Activated T-cell treated with anti-CD3 and anti-CD28 coated beads, Interleukin-2, amount 50 U/mL, for 72 hours (primary cell): Measurements from ENCODE around the gene SEPTIN12. TPM values are rescaled to one million over a fixed set of nuclear protein-coding genes. Genes with fewer than 3 reads are reported as not detected.

Source experiments
- ATAC-seq, 2 donors: fragments of 150-1000 bp; cut with Tn5 transposase; replicated peaks in 1 of 2; 2 replicates each; pipeline ENCODE4 v1.10.0; 2021; ENCODE audit warnings: moderate library complexity in 2 of 2, mild to moderate bottlenecking in 1 of 2
- DNase-seq, 2 donors: peaks; one replicate each; pipeline ENCODE4 v3.0.0; 2021 to 2022; ENCODE audit warnings: mixed read lengths in 1 of 2
- H3K27ac Mint-ChIP-seq: one replicate; pipeline ENCODE4 v1.8.0; 2022; ENCODE audit warnings: mild to moderate bottlenecking, moderate library complexity, mixed read lengths
- H3K27me3 Mint-ChIP-seq: one replicate; pipeline ENCODE4 v1.8.0; 2022; ENCODE audit warnings: low read depth, mixed read lengths
- H3K36me3 Mint-ChIP-seq, 2 donors: one replicate each; pipeline ENCODE4 v1.8.0; 2022; ENCODE audit warnings: mixed read lengths in 2 of 2, mild to moderate bottlenecking in 1 of 2; ENCODE audit not compliant: insufficient read depth in 2 of 2
- H3K4me1 Mint-ChIP-seq: one replicate; pipeline ENCODE4 v1.8.0; 2022; ENCODE audit warnings: low read depth, mixed read lengths
- H3K4me3 Mint-ChIP-seq, 2 donors: one replicate each; pipeline ENCODE4 v1.8.0; 2022; ENCODE audit warnings: mild to moderate bottlenecking in 2 of 2, mixed read lengths in 2 of 2, moderate library complexity in 2 of 2
- H3K9me3 Mint-ChIP-seq, 2 donors: one replicate each; pipeline ENCODE4 v1.8.0; 2022; ENCODE audit warnings: mixed read lengths in 2 of 2
- total RNA-seq, 2 donors: library from RNA; stranded (reverse); gene quantifications; one replicate each; pipeline ENCODE4 v1.2.3, GENCODE V29; 2022

Gene SEPTIN12
- total RNA-seq, 2 donors from 2014 or later: not detected

DNA sequence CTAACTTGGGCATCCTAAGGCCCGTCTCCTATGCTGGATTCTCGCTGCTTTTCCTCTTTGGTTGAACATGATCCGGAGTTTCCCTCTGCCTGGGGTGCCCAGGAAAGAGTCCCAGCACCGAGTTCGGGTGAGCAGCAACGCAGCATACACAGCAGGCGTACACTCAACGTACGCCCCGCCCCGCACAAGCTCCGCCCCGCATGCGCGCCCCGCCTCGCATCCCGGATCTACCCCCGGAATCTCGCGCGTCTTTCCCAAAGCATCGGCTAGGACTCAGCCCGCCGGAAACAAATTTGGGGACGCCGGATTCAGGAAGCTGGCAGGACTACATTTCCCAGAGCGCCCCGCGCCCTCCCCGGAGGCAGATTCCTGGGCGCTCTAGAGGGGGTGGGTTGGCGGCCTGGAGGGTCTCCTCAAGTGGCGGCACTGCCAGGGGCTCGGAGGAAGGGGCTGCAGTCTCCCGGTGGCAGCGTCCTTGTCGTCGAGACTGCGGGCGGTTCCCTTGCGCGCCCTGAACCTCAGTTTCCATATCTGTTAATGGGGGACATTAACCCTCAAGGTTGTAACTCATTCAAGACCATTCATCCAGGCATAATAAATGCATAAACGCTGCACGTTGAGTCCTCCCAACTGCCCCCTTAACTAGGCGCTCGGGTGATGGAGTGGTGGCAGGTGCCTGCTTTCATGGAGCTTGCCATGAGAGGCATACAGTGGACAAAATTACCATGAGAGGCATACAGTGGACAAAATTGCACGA is 19.4 kb downstream of the SEPTIN12 start:
- Mint-ChIP-seq H3K27ac (peak overlapping the region; percentile 93), H3K4me1 (peaks cover 31% of the 10 kb centered on the region)
- ATAC-seq: peak; percentile 75 to 79

GRCh38 chr16:4767872-4768548 is 20.1 kb downstream of the SEPTIN12 start:
- H3K27ac Mint-ChIP-seq: peak overlapping the region; percentile 93
- DNase-seq (peak in 1 of 2 donors; percentile 18), ATAC-seq (no peak)
- peaks cover 31% of the 10 kb centered on the region for H3K4me1 Mint-ChIP-seq
- H3K36me3 Mint-ChIP-seq: no peaks in the 10 kb centered on the region
- no peaks in the 10 kb centered on the region for H3K27me3 Mint-ChIP-seq
- H3K4me3 Mint-ChIP-seq: peak overlapping the region; percentile 95 to 98
- H3K9me3 Mint-ChIP-seq: no peaks in the 10 kb centered on the region

More for the DNA sequence above, 19.4 kb downstream of the SEPTIN12 start:
- no peaks in the 10 kb centered on the region for H3K36me3 Mint-ChIP-seq
- no peaks in the 10 kb centered on the region for H3K9me3 Mint-ChIP-seq
- DNase-seq: peak; percentile 87 to 90
- peak overlapping the region; percentile 95 to 98 for H3K4me3 Mint-ChIP-seq
- H3K27me3 Mint-ChIP-seq: no peaks in the 10 kb centered on the region

DNA sequence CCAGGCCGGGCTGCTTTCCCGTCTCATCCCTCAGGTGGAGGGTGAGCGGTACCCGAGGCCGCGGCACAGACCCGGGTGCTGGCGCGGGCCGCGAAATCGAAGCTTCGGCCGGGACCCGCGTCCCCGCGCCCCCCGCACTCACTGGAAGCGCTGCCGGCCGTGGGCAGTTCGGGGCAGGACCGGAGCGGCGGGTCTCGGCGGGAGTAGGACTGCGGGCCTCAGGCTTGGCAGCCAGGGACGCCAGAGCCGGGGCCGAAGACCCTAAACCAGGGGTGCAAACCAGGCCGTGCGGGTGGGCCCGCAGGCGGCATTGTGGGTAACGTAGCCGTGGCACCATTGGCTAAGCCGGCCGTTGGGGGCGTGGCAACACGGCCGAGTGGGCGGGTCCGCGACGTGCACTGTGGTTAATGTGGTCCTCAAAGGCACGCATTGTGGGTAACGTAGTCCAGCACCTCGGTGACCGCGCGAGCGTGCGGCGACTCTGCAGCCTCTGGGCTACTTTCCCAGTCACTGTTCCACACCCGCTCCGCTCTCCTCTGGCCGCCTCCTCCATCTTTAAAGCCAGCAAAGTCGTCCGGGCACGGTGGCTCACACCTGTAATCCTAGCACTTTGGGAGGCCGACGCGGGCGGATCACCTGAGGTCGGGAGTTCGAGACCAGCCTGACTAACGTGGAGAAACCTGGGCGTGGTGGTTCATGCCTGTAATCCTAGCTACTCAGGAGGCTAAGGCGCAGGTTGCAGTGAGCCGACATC is 21.1 kb downstream of the SEPTIN12 start, which contains the start of gene ZNF500:
Gene ZNF500, minus strand, starts transcription at position 288 of the 754 bp plus-strand sequence. CDS start 1,184 bp downstream, outside the sequence.
- Mint-ChIP-seq H3K27ac (peak within 1 kb of the TSS; percentile 93), H3K27me3 (no peaks in the 10 kb centered on the region), H3K36me3 (no peaks in the 10 kb centered on the region), H3K4me3 (peak within 1 kb of the TSS; percentile 95 to 98), H3K9me3 (no peaks in the 10 kb centered on the region), H3K4me1 (peaks cover 31% of the 10 kb centered on the region)
- ATAC-seq: peak; percentile 87 to 94
- peak; percentile 97 to 99 for DNase-seq

DNA sequence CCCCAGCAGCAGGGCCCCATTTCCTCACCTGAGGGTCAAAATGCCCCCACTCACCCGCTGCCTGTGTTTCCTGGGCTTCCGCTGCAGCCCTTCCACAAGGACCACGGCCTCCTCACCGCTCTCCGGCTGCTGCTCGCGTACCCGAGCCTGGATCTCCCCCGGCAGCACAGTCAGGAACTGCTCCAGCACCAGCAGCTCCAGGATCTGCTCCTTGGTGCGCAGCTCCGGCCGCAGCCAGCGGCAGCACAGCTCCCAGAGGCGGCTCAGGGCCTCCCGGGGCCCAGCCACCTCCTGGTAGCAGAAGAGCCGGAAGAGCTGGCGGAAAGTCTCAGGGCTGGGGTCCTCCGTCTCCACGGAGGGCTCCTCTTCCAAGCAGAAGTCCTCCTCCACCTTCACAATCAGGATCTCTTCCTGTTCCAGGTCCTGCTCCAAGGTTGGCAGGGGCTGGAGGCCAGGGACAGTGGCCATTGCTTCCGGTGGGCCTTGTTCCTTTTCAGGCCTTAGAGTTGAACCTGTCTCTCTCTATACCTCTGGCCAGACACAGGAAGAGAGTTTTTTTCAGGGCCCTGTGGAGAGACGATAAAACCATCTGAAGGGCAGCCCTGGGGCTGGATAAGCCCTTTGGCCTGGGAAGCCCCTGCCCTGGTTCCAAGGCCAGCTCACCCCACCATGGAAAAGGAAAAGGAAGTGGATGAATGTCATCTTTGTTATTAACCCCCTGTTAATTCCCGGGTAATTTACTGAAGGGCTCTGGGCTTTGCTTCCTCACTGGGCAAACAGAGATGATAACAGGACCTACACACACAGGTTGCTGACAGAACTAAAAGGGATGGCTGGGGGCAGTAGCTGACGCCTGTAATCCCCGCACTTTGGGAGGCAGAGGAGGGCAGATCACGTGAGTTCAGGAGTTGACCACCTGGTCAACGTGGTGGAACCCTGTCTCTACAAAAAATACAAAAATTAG is 22.4 kb downstream of the SEPTIN12 start:
- peak overlapping the region; percentile 89 to 94 for H3K4me3 Mint-ChIP-seq
- no peaks in the 10 kb centered on the region for H3K27me3 Mint-ChIP-seq
- H3K4me1 Mint-ChIP-seq: peaks cover 34% of the 10 kb centered on the region
- H3K36me3 Mint-ChIP-seq: peaks cover 0 to 4% of the 10 kb centered on the region in 2 donors
- ATAC-seq (no peak), DNase-seq (no peak)
- H3K27ac Mint-ChIP-seq: peak overlapping the region; percentile 83
- no peaks in the 10 kb centered on the region for H3K9me3 Mint-ChIP-seq

DNA sequence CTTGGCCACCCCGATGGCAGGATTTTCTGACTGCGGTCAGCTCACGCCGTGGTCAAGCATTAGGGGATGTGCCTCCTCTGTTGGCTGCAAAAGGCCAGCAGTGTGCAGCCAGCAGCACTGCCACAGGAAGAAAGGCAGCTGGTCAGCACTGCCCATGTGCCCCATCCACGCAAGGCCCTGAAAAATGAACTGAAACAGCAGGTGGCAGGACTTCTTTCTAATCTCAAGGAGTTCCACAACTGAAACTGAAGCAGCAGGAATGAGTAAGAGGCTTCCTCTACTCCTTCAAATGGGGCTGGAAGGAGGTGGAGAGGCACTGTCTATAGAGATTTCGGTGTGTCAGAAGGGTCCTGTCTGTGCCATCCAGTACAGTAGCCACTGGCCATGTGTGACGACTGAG is 24.4 kb downstream of the SEPTIN12 start:
- DNase-seq (no peak), ATAC-seq (no peak)
- Mint-ChIP-seq H3K4me1 (peaks cover 32% of the 10 kb centered on the region), H3K27ac (no peak overlapping the region), H3K4me3 (no peak overlapping the region), H3K27me3 (no peaks in the 10 kb centered on the region), H3K9me3 (no peaks in the 10 kb centered on the region), H3K36me3 (peaks cover 2 to 11% of the 10 kb centered on the region in 2 donors)

DNA sequence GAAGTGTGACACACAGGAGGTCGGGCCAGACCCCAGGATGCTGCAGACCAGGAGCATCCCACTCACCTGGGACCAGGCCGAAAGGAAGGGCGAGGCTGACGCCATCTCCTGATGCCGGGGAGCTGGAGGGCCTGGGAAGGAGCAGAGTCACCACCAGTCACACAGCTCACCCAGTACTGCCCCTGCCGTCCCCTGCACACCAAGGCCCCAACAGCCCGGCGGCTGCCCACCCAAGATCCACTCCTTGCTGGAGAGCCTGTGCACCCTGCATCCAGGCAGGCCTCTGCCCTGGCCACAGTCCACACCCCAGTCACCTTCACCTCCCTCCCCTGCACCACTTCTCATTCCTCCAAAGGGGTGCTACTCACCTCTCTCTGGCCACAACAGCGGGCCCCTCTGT is 25.9 kb downstream of the SEPTIN12 start:
- H3K4me3 Mint-ChIP-seq: no peak overlapping the region
- H3K36me3 Mint-ChIP-seq: peaks cover 2 to 18% of the 10 kb centered on the region in 2 donors
- H3K27me3 Mint-ChIP-seq: no peaks in the 10 kb centered on the region
- H3K27ac Mint-ChIP-seq: no peak overlapping the region
- ATAC-seq: no peak
- DNase-seq: no peak
- H3K4me1 Mint-ChIP-seq: peaks cover 17% of the 10 kb centered on the region
- no peaks in the 10 kb centered on the region for H3K9me3 Mint-ChIP-seq

DNA sequence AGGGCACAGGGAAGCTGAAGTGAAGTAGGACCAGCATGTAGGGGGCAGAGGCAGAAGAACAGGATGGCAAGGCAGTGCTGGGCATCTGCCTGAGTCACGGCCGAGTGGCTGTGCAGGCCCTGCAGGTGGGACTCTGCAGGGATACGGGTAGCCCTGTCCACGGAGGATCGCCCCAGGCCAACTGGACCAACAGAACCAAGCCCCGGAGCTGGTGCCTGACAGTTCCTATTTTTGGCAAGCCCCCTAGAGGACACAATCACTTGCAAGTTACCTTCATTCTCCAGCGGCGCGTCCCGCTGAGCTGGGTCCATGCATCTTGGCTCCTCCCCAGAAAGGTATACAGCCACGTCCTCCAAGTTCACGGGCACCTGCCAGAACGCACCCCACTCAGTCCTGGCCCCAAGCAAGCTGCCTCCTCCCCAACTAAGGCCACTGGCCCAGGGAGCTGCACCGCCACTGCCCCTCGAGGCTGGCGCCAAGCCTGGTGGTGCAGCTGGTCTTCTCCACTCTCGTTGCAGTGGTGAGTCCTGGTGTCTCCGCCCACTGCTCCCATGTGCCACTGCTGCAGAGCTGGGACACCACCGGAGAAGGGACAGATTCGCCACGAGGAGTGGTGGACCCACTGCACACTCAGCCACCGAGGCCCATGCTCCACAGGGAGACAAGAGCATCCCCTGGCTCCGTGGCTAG is 27.8 kb downstream of the SEPTIN12 start:
- ATAC-seq: no peak
- Mint-ChIP-seq H3K27ac (no peak overlapping the region), H3K27me3 (no peaks in the 10 kb centered on the region), H3K36me3 (peaks cover 6 to 27% of the 10 kb centered on the region in 2 donors), H3K4me3 (no peak overlapping the region), H3K9me3 (no peaks in the 10 kb centered on the region), H3K4me1 (peaks cover 6% of the 10 kb centered on the region)
- no peak for DNase-seq

DNA sequence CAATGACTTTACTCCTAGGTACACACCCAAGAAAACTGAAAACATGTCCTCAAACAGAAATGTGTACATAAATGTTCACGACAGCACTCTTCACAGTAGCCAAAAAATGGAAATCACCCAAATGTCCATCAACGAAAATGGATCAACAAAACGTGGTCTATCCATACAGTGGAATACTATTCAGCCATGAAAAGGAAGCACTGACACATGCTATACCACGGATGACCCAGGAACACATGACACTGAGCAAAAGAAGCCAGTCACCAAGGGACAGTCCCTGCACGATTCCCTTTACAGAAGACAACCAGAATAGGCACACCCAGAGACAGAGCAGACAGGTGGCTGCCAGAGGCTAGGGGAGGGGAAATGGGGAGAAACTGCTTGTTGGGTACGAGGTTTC is 32.5 kb downstream of the SEPTIN12 start:
- no peaks in the 10 kb centered on the region for H3K27me3 Mint-ChIP-seq
- H3K4me3 Mint-ChIP-seq: no peak overlapping the region
- peaks cover 2% of the 10 kb centered on the region for H3K4me1 Mint-ChIP-seq
- no peaks in the 10 kb centered on the region for H3K9me3 Mint-ChIP-seq
- ATAC-seq (no peak), DNase-seq (no peak)
- H3K27ac Mint-ChIP-seq: no peak overlapping the region
- H3K36me3 Mint-ChIP-seq: peaks cover 6 to 29% of the 10 kb centered on the region in 2 donors

DNA sequence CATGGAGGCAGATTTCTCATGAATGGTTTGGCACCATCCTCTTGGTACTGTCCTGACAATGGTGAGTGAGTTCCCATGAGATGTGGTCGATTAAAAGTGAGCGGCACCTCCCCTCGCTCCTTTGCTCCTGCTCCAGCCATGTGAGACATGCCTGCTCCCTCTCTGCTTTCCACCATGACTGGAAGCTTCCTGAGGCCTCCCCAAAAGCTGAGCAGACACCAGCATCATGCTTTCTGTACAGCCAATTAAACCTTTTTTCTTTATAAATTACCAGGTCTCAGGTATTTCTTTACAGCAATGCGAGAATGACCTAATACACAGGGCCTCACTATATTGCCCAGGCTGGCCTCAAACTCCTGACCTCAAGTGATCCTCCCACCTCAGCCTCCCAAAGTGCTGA is 33.3 kb downstream of the SEPTIN12 start:
- H3K4me1 Mint-ChIP-seq: no peaks in the 10 kb centered on the region
- peaks cover 5 to 26% of the 10 kb centered on the region in 2 donors for H3K36me3 Mint-ChIP-seq
- H3K27ac Mint-ChIP-seq: no peak overlapping the region
- DNase-seq (no peak), ATAC-seq (no peak)
- H3K4me3 Mint-ChIP-seq: no peak overlapping the region
- no peaks in the 10 kb centered on the region for H3K27me3 Mint-ChIP-seq
- no peaks in the 10 kb centered on the region for H3K9me3 Mint-ChIP-seq

GRCh38 chr16:4753227-4753626 is 34.9 kb downstream of the SEPTIN12 start:
- Mint-ChIP-seq H3K4me1 (peaks cover 12% of the 10 kb centered on the region), H3K9me3 (no peaks in the 10 kb centered on the region), H3K27me3 (no peaks in the 10 kb centered on the region), H3K27ac (no peak overlapping the region), H3K36me3 (peaks cover 4 to 18% of the 10 kb centered on the region in 2 donors), H3K4me3 (no peak overlapping the region)
- ATAC-seq (no peak), DNase-seq (no peak)

GRCh38 chr16:4752351-4753100 is 35.6 kb downstream of the SEPTIN12 start:
- H3K4me1 Mint-ChIP-seq: peaks cover 19% of the 10 kb centered on the region
- H3K36me3 Mint-ChIP-seq: peaks cover 4 to 16% of the 10 kb centered on the region in 2 donors
- no peaks in the 10 kb centered on the region for H3K9me3 Mint-ChIP-seq
- H3K27ac Mint-ChIP-seq: no peak overlapping the region
- ATAC-seq (no peak), DNase-seq (no peak)
- H3K4me3 Mint-ChIP-seq: no peak overlapping the region
- H3K27me3 Mint-ChIP-seq: no peaks in the 10 kb centered on the region
